Osteocyte (in vitro differentiated cells): ENCODE results near the gene IHH. TPM values are rescaled to one million over a fixed set of nuclear protein-coding genes. Genes with fewer than 3 reads are reported as not detected.

Source experiments
- DNase-seq: peaks from one replicate; pipeline ENCODE4 v3.0.0; 2021; ENCODE audit warnings: mixed read lengths; ENCODE audit not compliant: unreplicated experiment; ENCODE audit errors: extremely low spot score
- H3K27ac Mint-ChIP-seq: one replicate; pipeline ENCODE4 v1.8.0; 2021; ENCODE audit warnings: mild to moderate bottlenecking, mixed read lengths; ENCODE audit not compliant: unreplicated experiment
- H3K27me3 Mint-ChIP-seq: one replicate; pipeline ENCODE4 v1.8.0; 2021; ENCODE audit warnings: mixed read lengths; ENCODE audit not compliant: unreplicated experiment
- H3K36me3 Mint-ChIP-seq: one replicate; pipeline ENCODE4 v1.8.0; 2021; ENCODE audit warnings: mixed read lengths; ENCODE audit not compliant: unreplicated experiment
- H3K4me1 Mint-ChIP-seq: one replicate; pipeline ENCODE4 v1.8.0; 2021; ENCODE audit warnings: mixed read lengths; ENCODE audit not compliant: unreplicated experiment
- H3K4me3 Mint-ChIP-seq: one replicate; pipeline ENCODE4 v1.8.0; 2021; ENCODE audit warnings: mild to moderate bottlenecking, moderate library complexity, mixed read lengths; ENCODE audit not compliant: unreplicated experiment
- H3K9me3 Mint-ChIP-seq: one replicate; pipeline ENCODE4 v1.8.0; 2021; ENCODE audit warnings: mixed read lengths; ENCODE audit not compliant: unreplicated experiment
- total RNA-seq: library from RNA; stranded (reverse); gene quantifications from 2 replicates; pipeline ENCODE4 v1.2.1, GENCODE V29; 2021
- TF ChIP-seq, protein P1 (sequence below): fragments of 200-600 bp; sonication (generic); IDR thresholded peaks from 2 replicates; pipeline ENCODE4 v1.5.0; 2021; ENCODE audit warnings: antibody characterized with exemption, mild to moderate bottlenecking, moderate library complexity

IHH gene
- total RNA-seq, 1 donor from 2014 or later = not detected

DNA sequence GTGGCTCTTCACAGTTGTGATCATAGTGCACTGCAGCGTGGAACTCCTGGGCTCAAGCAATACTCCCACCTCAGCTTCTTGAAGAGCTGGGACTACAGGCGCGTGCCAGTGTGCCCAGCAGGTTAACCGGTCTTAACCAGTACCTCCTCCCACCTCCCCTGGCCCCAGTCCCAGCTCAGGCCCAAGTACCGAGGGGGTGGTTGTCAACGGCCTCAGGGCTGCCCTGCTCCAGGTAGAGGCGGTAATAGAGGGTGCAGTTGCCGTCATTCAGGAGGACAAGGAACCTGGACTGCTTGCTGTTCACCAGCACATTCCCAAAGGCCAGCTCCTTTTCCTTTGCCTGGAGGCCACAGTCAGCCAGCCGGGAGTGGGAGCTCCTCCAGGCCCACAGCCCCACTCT is 39.1 kb downstream of the IHH start:
- TF ChIP-seq, protein P1, sequence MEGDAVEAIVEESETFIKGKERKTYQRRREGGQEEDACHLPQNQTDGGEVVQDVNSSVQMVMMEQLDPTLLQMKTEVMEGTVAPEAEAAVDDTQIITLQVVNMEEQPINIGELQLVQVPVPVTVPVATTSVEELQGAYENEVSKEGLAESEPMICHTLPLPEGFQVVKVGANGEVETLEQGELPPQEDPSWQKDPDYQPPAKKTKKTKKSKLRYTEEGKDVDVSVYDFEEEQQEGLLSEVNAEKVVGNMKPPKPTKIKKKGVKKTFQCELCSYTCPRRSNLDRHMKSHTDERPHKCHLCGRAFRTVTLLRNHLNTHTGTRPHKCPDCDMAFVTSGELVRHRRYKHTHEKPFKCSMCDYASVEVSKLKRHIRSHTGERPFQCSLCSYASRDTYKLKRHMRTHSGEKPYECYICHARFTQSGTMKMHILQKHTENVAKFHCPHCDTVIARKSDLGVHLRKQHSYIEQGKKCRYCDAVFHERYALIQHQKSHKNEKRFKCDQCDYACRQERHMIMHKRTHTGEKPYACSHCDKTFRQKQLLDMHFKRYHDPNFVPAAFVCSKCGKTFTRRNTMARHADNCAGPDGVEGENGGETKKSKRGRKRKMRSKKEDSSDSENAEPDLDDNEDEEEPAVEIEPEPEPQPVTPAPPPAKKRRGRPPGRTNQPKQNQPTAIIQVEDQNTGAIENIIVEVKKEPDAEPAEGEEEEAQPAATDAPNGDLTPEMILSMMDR = no peak
- Mint-ChIP-seq H3K27me3 (peaks cover 42% of the 10 kb centered on the region), H3K9me3 (no peaks in the 10 kb centered on the region), H3K4me1 (no peaks in the 10 kb centered on the region), H3K36me3 (no peaks in the 10 kb centered on the region), H3K4me3 (no peak overlapping the region), H3K27ac (no peak overlapping the region)
- no peak for DNase-seq

DNA sequence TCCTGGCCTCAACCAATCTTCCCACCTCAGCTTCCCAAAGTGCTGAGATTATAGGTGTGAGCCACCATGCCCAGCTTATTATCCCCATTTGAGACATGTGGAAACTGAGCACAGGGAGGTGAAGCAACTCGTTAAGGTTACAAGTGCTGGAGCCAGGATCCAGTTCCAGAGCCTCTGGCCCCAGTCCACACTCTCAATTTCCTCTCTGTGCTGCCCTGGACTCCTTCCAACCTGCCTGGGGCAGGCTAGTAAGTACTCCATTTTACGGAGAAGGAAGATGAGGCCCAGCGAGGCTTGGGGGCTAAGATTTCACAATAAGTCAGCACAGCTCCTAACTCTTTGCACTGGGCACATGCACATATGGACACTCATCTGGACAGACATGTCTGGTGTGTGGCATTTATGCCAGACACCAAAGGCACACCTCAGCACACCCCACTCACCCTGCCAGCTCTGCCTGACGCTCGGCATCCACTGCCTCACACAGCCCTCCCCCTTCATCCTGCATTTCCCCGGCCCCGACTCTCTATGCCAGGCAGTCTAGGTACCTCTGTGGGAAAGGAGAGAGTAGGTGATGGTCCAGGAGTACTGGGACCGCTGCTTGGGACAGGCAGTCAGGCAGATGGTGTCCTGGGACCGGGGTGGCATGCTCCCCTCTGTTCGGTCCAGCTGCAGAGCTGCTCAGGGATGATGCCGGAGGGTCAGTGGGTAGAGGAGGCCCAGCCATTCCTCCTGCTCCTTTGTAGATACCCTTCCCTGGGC is 39.9 kb downstream of the IHH start:
- DNase-seq = no peak
- Mint-ChIP-seq H3K27me3 (peaks cover 40% of the 10 kb centered on the region), H3K27ac (no peak overlapping the region), H3K4me1 (no peaks in the 10 kb centered on the region), H3K9me3 (no peaks in the 10 kb centered on the region), H3K4me3 (no peak overlapping the region), H3K36me3 (no peaks in the 10 kb centered on the region)
- TF ChIP-seq, protein P1 = no peak

DNA sequence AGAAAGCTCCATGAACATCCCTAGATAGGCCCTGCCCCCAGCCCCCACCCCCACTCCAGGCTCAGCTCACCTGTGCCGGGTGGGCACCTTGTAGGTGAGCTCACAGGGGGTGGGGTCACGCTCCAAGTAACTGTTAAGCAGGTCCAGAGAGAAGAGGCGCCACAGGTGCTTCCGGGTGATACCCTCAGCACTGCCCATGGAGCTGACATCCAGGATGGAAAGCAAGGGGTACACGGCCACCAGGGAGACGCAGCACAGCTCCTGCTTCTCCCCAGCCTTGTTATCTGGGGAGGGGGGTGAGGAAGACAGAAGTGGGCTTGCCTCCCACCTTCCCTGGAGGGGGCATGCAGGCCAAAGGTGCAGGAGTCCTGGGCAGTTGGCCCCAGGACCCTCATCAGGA is 41.3 kb downstream of the IHH start:
- Mint-ChIP-seq H3K36me3 (no peaks in the 10 kb centered on the region), H3K9me3 (no peaks in the 10 kb centered on the region), H3K27ac (no peak overlapping the region), H3K4me1 (no peaks in the 10 kb centered on the region), H3K27me3 (peaks cover 30% of the 10 kb centered on the region), H3K4me3 (no peak overlapping the region)
- no peak for DNase-seq
- TF ChIP-seq, protein P1 = no peak

DNA sequence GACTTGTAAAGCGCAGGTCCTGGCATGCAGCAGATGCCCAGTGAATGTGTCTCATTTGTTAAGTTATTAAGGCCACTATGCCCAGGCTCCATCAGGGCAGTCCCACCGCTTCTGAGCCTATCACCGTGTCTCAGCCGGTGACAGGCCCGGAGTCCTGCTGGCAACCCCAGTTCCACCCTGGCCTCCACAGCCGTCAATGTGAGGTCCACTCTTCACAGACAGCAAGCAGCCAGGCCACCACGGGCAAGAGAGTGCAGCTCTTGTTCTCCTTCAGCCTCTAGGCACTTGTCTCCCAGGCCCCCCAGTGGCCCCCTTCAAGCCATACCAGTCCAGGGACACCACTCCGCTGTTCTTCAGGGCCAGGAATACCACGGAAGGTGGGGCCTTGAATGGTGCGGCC is 42.0 kb downstream of the IHH start:
- peaks cover 31% of the 10 kb centered on the region for H3K27me3 Mint-ChIP-seq
- no peaks in the 10 kb centered on the region for H3K4me1 Mint-ChIP-seq
- DNase-seq = no peak
- no peak overlapping the region for H3K27ac Mint-ChIP-seq
- TF ChIP-seq, protein P1 = no peak
- H3K9me3 Mint-ChIP-seq = no peaks in the 10 kb centered on the region
- no peaks in the 10 kb centered on the region for H3K36me3 Mint-ChIP-seq
- no peak overlapping the region for H3K4me3 Mint-ChIP-seq

DNA sequence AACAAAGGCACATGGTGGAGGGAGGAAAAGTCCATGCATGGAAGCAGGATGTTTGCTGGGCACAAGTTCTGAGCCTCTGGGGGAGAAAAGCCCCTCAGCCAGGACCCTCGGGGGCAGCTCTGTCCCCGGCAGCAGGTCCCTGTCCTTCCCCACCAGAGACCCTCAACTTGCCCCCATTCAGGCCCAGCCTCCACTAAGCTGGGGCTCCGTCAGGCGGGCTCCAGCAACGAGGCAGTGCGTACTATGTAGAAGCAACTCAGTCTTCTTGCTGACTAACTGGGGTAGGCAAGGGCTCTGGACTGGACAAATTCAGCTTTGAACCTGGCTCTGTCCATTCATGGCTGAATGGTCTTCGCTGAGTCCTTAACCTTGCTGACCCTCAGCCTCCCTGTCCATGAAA is 42.4 kb downstream of the IHH start:
- Mint-ChIP-seq H3K27me3 (peaks cover 34% of the 10 kb centered on the region), H3K36me3 (no peaks in the 10 kb centered on the region), H3K4me1 (no peaks in the 10 kb centered on the region), H3K4me3 (no peak overlapping the region), H3K27ac (no peak overlapping the region), H3K9me3 (no peaks in the 10 kb centered on the region)
- DNase-seq = no peak
- TF ChIP-seq, protein P1 = no peak
